HG03575 (cell line): ENCODE measurements around the gene KCNIP2.

Source experiments
- ATAC-seq: cut with Tn5 transposase; IDR thresholded peaks from one replicate; pipeline ENCODE4 v1.9.1; 2021; ENCODE audit not compliant: unreplicated experiment, insufficient number of reproducible peaks, low FRiP score; ENCODE audit errors: extremely low read depth

KCNIP2 gene

GRCh38 chr10:101857802-101858476 is 14.3 kb upstream of the KCNIP2 start:
- ATAC-seq: no peak

GRCh38 chr10:101856626-101857025 is 13.0 kb upstream of the KCNIP2 start:
- ATAC-seq: no peak

GRCh38 chr10:101851411-101852116 is 8.0 kb upstream of the KCNIP2 start:
- ATAC-seq: no peak

- ATAC-seq: no peak
Observed at GRCh38 chr10:101850749-101851148, 7.1 kb upstream of the KCNIP2 start.

GRCh38 chr10:101848894-101849351 is 5.3 kb upstream of the KCNIP2 start:
- ATAC-seq: no peak

- no peak for ATAC-seq
Observed at GRCh38 chr10:101848408-101848807, 4.8 kb upstream of the KCNIP2 start.

- no peak for ATAC-seq
Observed at GRCh38 chr10:101845893-101846292, 2.3 kb upstream of the KCNIP2 start.

GRCh38 chr10:101841826-101842225 is 1.8 kb downstream of the KCNIP2 start:
- no peak for ATAC-seq

- no peak for ATAC-seq
Observed at GRCh38 chr10:101840741-101841453, 2.7 kb downstream of the KCNIP2 start.

- ATAC-seq: no peak
Observed at GRCh38 chr10:101840102-101840684, 3.4 kb downstream of the KCNIP2 start.

- ATAC-seq: no peak
Observed at GRCh38 chr10:101839416-101840063, 4.1 kb downstream of the KCNIP2 start.

GRCh38 chr10:101839002-101839401 is 4.6 kb downstream of the KCNIP2 start:
- no peak for ATAC-seq

GRCh38 chr10:101838416-101838970 is 5.1 kb downstream of the KCNIP2 start:
- no peak for ATAC-seq

- ATAC-seq: no peak
Observed at GRCh38 chr10:101837748-101838147, 5.9 kb downstream of the KCNIP2 start.

- ATAC-seq: no peak
Observed at GRCh38 chr10:101835362-101835761, 8.2 kb downstream of the KCNIP2 start.

- no peak for ATAC-seq
Observed at GRCh38 chr10:101834341-101834740, 9.3 kb downstream of the KCNIP2 start.

- no peak for ATAC-seq
Observed at GRCh38 chr10:101833466-101833865, 10.1 kb downstream of the KCNIP2 start.

GRCh38 chr10:101832325-101832771 is 11.3 kb downstream of the KCNIP2 start:
- no peak for ATAC-seq
